SJCRH30 (cell line): Measurements from ENCODE around the gene CDX1. TPM values are rescaled to one million over a fixed set of nuclear protein-coding genes. Genes with fewer than 3 reads are reported as not detected.

Experiments used
- DNase-seq, 2 experiments: peaks; one replicate each; pipeline ENCODE4 v3.0.0-alpha.2; 2015 to 2020
- H3K27ac ChIP-seq: fragments of 250-450 bp; sonication (Bioruptor Pico); 2 replicates; pipeline ENCODE4 v1.5.1; 2020; ENCODE audit warnings: mild to moderate bottlenecking, moderate library complexity
- H3K27me3 ChIP-seq: fragments of 250-450 bp; sonication (Bioruptor Pico); 2 replicates; pipeline ENCODE4 v1.5.1; 2020; ENCODE audit warnings: mild to moderate bottlenecking, moderate library complexity
- H3K36me3 ChIP-seq: fragments of 250-450 bp; sonication (Bioruptor Pico); 2 replicates; pipeline ENCODE4 v1.5.1; 2020; ENCODE audit warnings: mild to moderate bottlenecking, moderate library complexity
- H3K4me1 ChIP-seq: fragments of 250-450 bp; sonication (Bioruptor Pico); 2 replicates; pipeline ENCODE4 v1.5.1; 2020; ENCODE audit warnings: mild to moderate bottlenecking, moderate library complexity
- H3K4me3 ChIP-seq: fragments of 250-450 bp; sonication (Bioruptor Pico); 2 replicates; pipeline ENCODE4 v1.5.1; 2020; ENCODE audit warnings: mild to moderate bottlenecking, moderate library complexity
- H3K9me3 ChIP-seq: fragments of 250-450 bp; sonication (Bioruptor Pico); replicated peaks from 2 replicates; pipeline ENCODE4 v1.5.1; 2020; ENCODE audit warnings: mild to moderate bottlenecking, moderate library complexity
- total RNA-seq: library from RNA; depleted of rRNA; stranded (reverse); fragments of >200 nt; shearing (Covaris generic); gene quantifications from 2 replicates; pipeline ENCODE4 v1.2.3, GENCODE V29; 2014; rRNA removed

The CDX1 gene
- not detected in 2 replicates for total RNA-seq

- Histone ChIP-seq H3K9me3 (no peaks in the 10 kb centered on the region), H3K4me1 (peaks cover 8% of the 10 kb centered on the region), H3K4me3 (no peak within 1 kb of the TSS), H3K27me3 (no peaks in the 10 kb centered on the region), H3K27ac (no peak within 1 kb of the TSS), H3K36me3 (no peaks in the 10 kb centered on the region)
- DNase-seq = no peak
Observed at GRCh38 chr5:150166650-150167511, at the start of gene CDX1. TSS of gene CDX1 (plus strand) at chr5:150166778. CDS start at chr5:150166877, 99 bp downstream.

GRCh38 chr5:150117945-150118560 lies 48.5 kb upstream of the CDX1 start:
- H3K36me3 ChIP-seq = no peaks in the 10 kb centered on the region

GRCh38 chr5:150118561-150119229 lies 47.9 kb upstream of the CDX1 start:
- Histone ChIP-seq H3K27ac (no peak overlapping the region), H3K9me3 (no peaks in the 10 kb centered on the region), H3K27me3 (no peaks in the 10 kb centered on the region), H3K4me3 (no peak overlapping the region), H3K36me3 (no peaks in the 10 kb centered on the region), H3K4me1 (no peaks in the 10 kb centered on the region)
- DNase-seq = peak in 1 of 2 experiments; percentile 3

More at GRCh38 chr5:150117945-150118560, 48.5 kb upstream of the CDX1 start:
- Histone ChIP-seq H3K4me1 (peaks cover 3% of the 10 kb centered on the region; the same call in 1 of the 2 replicates), H3K4me3 (no peak overlapping the region), H3K27me3 (no peaks in the 10 kb centered on the region), H3K27ac (no peak overlapping the region), H3K9me3 (no peaks in the 10 kb centered on the region)
- DNase-seq = peak in 1 of 2 experiments; percentile 7

- peak in 1 of 2 experiments; percentile 2 for DNase-seq
- no peaks in the 10 kb centered on the region for H3K4me1 ChIP-seq
- no peaks in the 10 kb centered on the region for H3K9me3 ChIP-seq
- H3K27me3 ChIP-seq = no peaks in the 10 kb centered on the region
- no peaks in the 10 kb centered on the region for H3K36me3 ChIP-seq
- no peak overlapping the region for H3K4me3 ChIP-seq
- no peak overlapping the region for H3K27ac ChIP-seq
Observed at GRCh38 chr5:150119421-150120061, 47.0 kb upstream of the CDX1 start.

GRCh38 chr5:150120062-150120441 lies 46.5 kb upstream of the CDX1 start:
- H3K27me3 ChIP-seq = no peaks in the 10 kb centered on the region
- no peaks in the 10 kb centered on the region for H3K4me1 ChIP-seq
- no peak for DNase-seq
- no peaks in the 10 kb centered on the region for H3K9me3 ChIP-seq
- H3K27ac ChIP-seq = no peak overlapping the region
- no peak overlapping the region for H3K4me3 ChIP-seq
- no peaks in the 10 kb centered on the region for H3K36me3 ChIP-seq

- Histone ChIP-seq H3K4me1 (no peaks in the 10 kb centered on the region), H3K27me3 (no peaks in the 10 kb centered on the region), H3K27ac (no peak overlapping the region), H3K9me3 (no peaks in the 10 kb centered on the region), H3K36me3 (no peaks in the 10 kb centered on the region), H3K4me3 (no peak overlapping the region)
- no peak for DNase-seq
Observed at GRCh38 chr5:150120617-150121447, 45.7 kb upstream of the CDX1 start.

- H3K27ac ChIP-seq = no peak overlapping the region
- H3K9me3 ChIP-seq = no peaks in the 10 kb centered on the region
- no peaks in the 10 kb centered on the region for H3K4me1 ChIP-seq
- no peak for DNase-seq
- no peaks in the 10 kb centered on the region for H3K36me3 ChIP-seq
- H3K27me3 ChIP-seq = no peaks in the 10 kb centered on the region
- H3K4me3 ChIP-seq = no peak overlapping the region
Observed at GRCh38 chr5:150121448-150122157, 45.0 kb upstream of the CDX1 start.

GRCh38 chr5:150122158-150122510 lies 44.4 kb upstream of the CDX1 start:
- Histone ChIP-seq H3K4me3 (no peak overlapping the region), H3K36me3 (no peaks in the 10 kb centered on the region), H3K27me3 (no peaks in the 10 kb centered on the region), H3K27ac (no peak overlapping the region), H3K4me1 (no peaks in the 10 kb centered on the region), H3K9me3 (no peaks in the 10 kb centered on the region)
- no peak for DNase-seq

- no peaks in the 10 kb centered on the region for H3K36me3 ChIP-seq
- DNase-seq = no peak
- no peaks in the 10 kb centered on the region for H3K27me3 ChIP-seq
- H3K4me1 ChIP-seq = no peaks in the 10 kb centered on the region
- no peak overlapping the region for H3K4me3 ChIP-seq
- no peaks in the 10 kb centered on the region for H3K9me3 ChIP-seq
- no peak overlapping the region for H3K27ac ChIP-seq
Observed at GRCh38 chr5:150122536-150123481, 43.8 kb upstream of the CDX1 start.

GRCh38 chr5:150123542-150123941 lies 43.0 kb upstream of the CDX1 start:
- no peaks in the 10 kb centered on the region for H3K36me3 ChIP-seq

GRCh38 chr5:150124111-150124557 lies 42.4 kb upstream of the CDX1 start:
- no peaks in the 10 kb centered on the region for H3K9me3 ChIP-seq
- no peak for DNase-seq
- H3K27ac ChIP-seq = no peak overlapping the region
- no peaks in the 10 kb centered on the region for H3K4me1 ChIP-seq
- no peak overlapping the region for H3K4me3 ChIP-seq
- H3K36me3 ChIP-seq = no peaks in the 10 kb centered on the region
- no peaks in the 10 kb centered on the region for H3K27me3 ChIP-seq

More at GRCh38 chr5:150123542-150123941, 43.0 kb upstream of the CDX1 start:
- Histone ChIP-seq H3K4me3 (no peak overlapping the region), H3K9me3 (no peaks in the 10 kb centered on the region), H3K27ac (no peak overlapping the region), H3K4me1 (no peaks in the 10 kb centered on the region), H3K27me3 (no peaks in the 10 kb centered on the region)
- no peak for DNase-seq

GRCh38 chr5:150124596-150124995 lies 42.0 kb upstream of the CDX1 start:
- Histone ChIP-seq H3K9me3 (no peaks in the 10 kb centered on the region), H3K27me3 (no peaks in the 10 kb centered on the region), H3K4me3 (no peak overlapping the region), H3K27ac (no peak overlapping the region), H3K4me1 (no peaks in the 10 kb centered on the region), H3K36me3 (no peaks in the 10 kb centered on the region)
- no peak for DNase-seq

- H3K36me3 ChIP-seq = no peaks in the 10 kb centered on the region
- DNase-seq = no peak
- H3K4me1 ChIP-seq = no peaks in the 10 kb centered on the region
- no peak overlapping the region for H3K27ac ChIP-seq
- H3K4me3 ChIP-seq = no peak overlapping the region
- no peaks in the 10 kb centered on the region for H3K27me3 ChIP-seq
- no peaks in the 10 kb centered on the region for H3K9me3 ChIP-seq
Observed at GRCh38 chr5:150125334-150125733, 41.2 kb upstream of the CDX1 start.
